Measurements from ENCODE around the gene TMEM247.

GRCh38 chr2:46471697-46472096 lies 7.7 kb upstream of the TMEM247 start:
- TF ChIP-seq SIN3A (IDR thresholded peaks at IDR 0.05; ENCODE audit: borderline replicate concordance, insufficient read depth, low read length) (no peak), POLR2AphosphoS5 (IDR thresholded peaks at IDR 0.05; ENCODE audit: low read depth, low read length) (no peak), TAF1 (IDR thresholded peaks at IDR 0.05; ENCODE audit: borderline replicate concordance, insufficient read depth, low read length) (no peak), REST (IDR thresholded peaks at IDR 0.05; ENCODE audit: insufficient read depth in 1 of 2, low read depth in 2 of 2, low read length in 2 of 2) (no peak)

Measured in PFSK-1 (cell line).